HG03571 (cell line): Measurements from ENCODE around the gene RNF169.

Experiments used
- ATAC-seq: cut with Tn5 transposase; IDR thresholded peaks from one replicate; pipeline ENCODE4 v1.9.1; 2021; ENCODE audit not compliant: unreplicated experiment

The RNF169 gene

DNA sequence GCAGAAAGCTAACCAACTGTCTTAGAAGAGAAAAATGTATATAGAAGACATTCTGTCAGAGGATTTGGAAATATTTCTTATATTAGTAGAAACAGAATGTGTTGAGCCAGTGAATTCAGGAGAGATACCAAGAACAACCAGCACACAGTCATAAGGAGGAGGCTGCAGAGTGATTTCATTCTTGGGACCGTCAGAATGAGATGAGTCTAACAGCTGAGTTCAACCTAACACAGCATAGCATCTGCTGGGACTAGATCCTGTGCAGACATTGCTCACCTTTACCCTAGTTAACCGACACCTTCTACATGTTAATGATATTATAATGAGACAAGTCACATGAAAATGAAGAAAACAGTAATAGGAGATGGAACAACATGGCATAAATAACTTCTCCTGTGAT, 114.8 kb downstream of the RNF169 start:
- no peak for ATAC-seq

- no peak for ATAC-seq
These were observed 117.9 kb downstream of the RNF169 start for GRCh38 chr11:74866557-74866956.

- no peak for ATAC-seq
These were observed 121.8 kb downstream of the RNF169 start for GRCh38 chr11:74870485-74870884.

DNA sequence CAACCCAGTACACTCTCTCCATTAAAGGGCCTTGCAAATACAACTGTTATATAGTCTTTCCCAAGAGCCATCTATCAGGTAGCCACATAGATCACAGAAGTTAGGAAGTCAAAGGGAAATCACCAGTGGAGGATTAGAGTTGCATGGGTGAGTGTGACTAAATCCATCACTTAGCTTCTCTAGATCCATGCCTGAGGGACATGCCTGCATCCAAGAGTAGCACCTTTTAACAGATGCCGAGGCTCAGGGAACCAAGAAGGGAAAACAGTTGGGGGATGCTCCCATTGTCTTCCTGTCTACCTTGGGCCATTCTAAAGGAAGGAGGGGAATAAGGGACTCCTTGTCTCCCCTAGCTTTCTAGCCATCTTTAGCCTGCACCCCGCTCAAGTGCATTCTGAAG, 122.4 kb downstream of the RNF169 start:
- no peak for ATAC-seq

DNA sequence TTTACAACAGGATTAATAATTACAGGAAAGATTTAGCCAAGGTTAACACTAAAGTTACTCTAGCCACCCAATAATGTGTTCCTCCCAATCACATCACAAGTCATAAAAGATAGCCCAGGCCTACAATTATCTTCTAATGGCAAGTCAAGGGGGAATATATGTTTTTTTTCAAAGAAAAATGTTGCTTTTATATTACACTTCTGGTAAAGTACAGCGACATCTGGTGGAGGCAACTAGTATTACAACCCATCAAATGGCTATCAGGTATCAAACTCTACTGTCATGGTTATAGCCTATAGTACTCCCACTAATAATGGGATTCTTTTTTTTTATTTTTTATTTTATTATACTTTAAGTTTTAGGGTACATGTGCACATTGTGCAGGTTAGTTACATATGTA, 128.5 kb downstream of the RNF169 start:
- ATAC-seq = no peak
